DOHH2 (cell line): ENCODE data around the gene KCNIP4.

Experiments used
- H3F3A ChIP-seq: fragments of 200-600 bp; sonication (generic), shearing (Covaris generic); 2 replicates; pipeline ENCODE4 v1.6.0; 2016; ENCODE audit warnings: antibody characterized with exemption, mild to moderate bottlenecking; ENCODE audit not compliant: control insufficient read depth, insufficient read depth
- H3K27ac ChIP-seq: fragments of 200-600 bp; sonication (generic); 2 replicates; pipeline ENCODE4 v1.5.1; 2014; ENCODE audit warnings: low read depth, mild to moderate bottlenecking, low read length, moderate library complexity
- H3K27me3 ChIP-seq: fragments of 200-600 bp; sonication (generic); 2 replicates; pipeline ENCODE4 v1.6.1; 2014; ENCODE audit warnings: mild to moderate bottlenecking, low read length, mixed read lengths; ENCODE audit not compliant: control insufficient read depth
- H3K36me3 ChIP-seq: fragments of 200-600 bp; sonication (generic); 2 replicates; pipeline ENCODE4 v1.6.1; 2014; ENCODE audit warnings: mild to moderate bottlenecking, low read length, moderate library complexity, mixed read lengths; ENCODE audit not compliant: control insufficient read depth
- H3K4me1 ChIP-seq: fragments of 200-600 bp; sonication (generic); 2 replicates; pipeline ENCODE4 v1.6.1; 2014; ENCODE audit warnings: mild to moderate bottlenecking, low read length, mixed read lengths; ENCODE audit not compliant: control insufficient read depth
- H3K4me2 ChIP-seq: fragments of 200-600 bp; sonication (generic); 2 replicates; pipeline ENCODE4 v1.6.0; 2014; ENCODE audit warnings: mild to moderate bottlenecking, low read length, moderate library complexity
- H3K4me3 ChIP-seq: fragments of 200-600 bp; sonication (generic); 2 replicates; pipeline ENCODE4 v1.5.1; 2014; ENCODE audit warnings: mild to moderate bottlenecking, low read length, mixed read lengths
- H3K79me2 ChIP-seq: fragments of 200-600 bp; sonication (generic); 2 replicates; pipeline ENCODE4 v1.6.1; 2014; ENCODE audit warnings: mild to moderate bottlenecking, low read length, mixed read lengths; ENCODE audit not compliant: control insufficient read depth
- H3K9me2 ChIP-seq: fragments of 200-600 bp; sonication (generic); replicated peaks from 2 replicates; pipeline ENCODE4 v1.6.1; 2014; ENCODE audit warnings: mild to moderate bottlenecking, low read length, mixed read lengths; ENCODE audit not compliant: control insufficient read depth
- H3K9me3 ChIP-seq: fragments of 200-600 bp; sonication (generic); 2 replicates; pipeline ENCODE4 v1.6.1; 2014; ENCODE audit warnings: antibody characterized with exemption, low read length, mixed read lengths; ENCODE audit not compliant: control insufficient read depth, insufficient read depth
- H4K20me1 ChIP-seq: fragments of 200-600 bp; sonication (generic); 2 replicates; pipeline ENCODE4 v1.6.0; 2014; ENCODE audit warnings: low read depth, mild to moderate bottlenecking, antibody characterized with exemption, low read length, moderate library complexity; ENCODE audit not compliant: control insufficient read depth, insufficient read depth
- CTCF ChIP-seq: fragments of 200-600 bp; sonication (generic); IDR thresholded peaks from one replicate; pipeline ENCODE4 v1.5.1; 2014; ENCODE audit warnings: antibody characterized with exemption, mild to moderate bottlenecking, low read depth, low read length; ENCODE audit not compliant: poor library complexity, severe bottlenecking
- EZH2phosphoT487 ChIP-seq: fragments of 200-600 bp; sonication (generic); IDR thresholded peaks from 2 replicates; pipeline ENCODE4 v1.6.1; 2017; ENCODE audit warnings: borderline replicate concordance, mild to moderate bottlenecking, antibody characterized with exemption, low read length, moderate library complexity, mixed read lengths

Gene KCNIP4

GRCh38 chr4:21645776-21646175, 302.8 kb downstream of the KCNIP4 start:
- Histone ChIP-seq H4K20me1 (no peaks in the 10 kb centered on the region), H3K36me3 (no peaks in the 10 kb centered on the region), H3K4me1 (no peaks in the 10 kb centered on the region), H3K4me3 (no peak overlapping the region), H3K79me2 (no peaks in the 10 kb centered on the region), H3K4me2 (no peak overlapping the region), H3K9me2 (no peaks in the 10 kb centered on the region; the same call in 1 of the 2 replicates), H3K9me3 (no peaks in the 10 kb centered on the region), H3F3A (no peaks in the 10 kb centered on the region), H3K27ac (no peak overlapping the region), H3K27me3 (no peaks in the 10 kb centered on the region)
- no peak for TF ChIP-seq CTCF
- no peak for TF ChIP-seq EZH2phosphoT487

- Histone ChIP-seq H3K9me3 (no peaks in the 10 kb centered on the region), H3K4me1 (no peaks in the 10 kb centered on the region), H3K27me3 (no peaks in the 10 kb centered on the region), H3K36me3 (no peaks in the 10 kb centered on the region), H3K4me3 (no peak overlapping the region), H3K27ac (no peak overlapping the region), H3K79me2 (no peaks in the 10 kb centered on the region), H3K4me2 (no peak overlapping the region), H4K20me1 (no peaks in the 10 kb centered on the region), H3K9me2 (no peaks in the 10 kb centered on the region; the same call in 1 of the 2 replicates), H3F3A (no peaks in the 10 kb centered on the region)
- TF ChIP-seq EZH2phosphoT487 (no peak), CTCF (no peak)
Observed at GRCh38 chr4:21641696-21642095, 306.9 kb downstream of the KCNIP4 start.

GRCh38 chr4:21638171-21638725, 310.3 kb downstream of the KCNIP4 start:
- Histone ChIP-seq H3K36me3 (no peaks in the 10 kb centered on the region), H4K20me1 (no peaks in the 10 kb centered on the region), H3K4me3 (no peak overlapping the region), H3K79me2 (no peaks in the 10 kb centered on the region), H3K27ac (no peak overlapping the region), H3K9me3 (no peaks in the 10 kb centered on the region), H3K9me2 (no peaks in the 10 kb centered on the region; the same call in 1 of the 2 replicates), H3F3A (no peaks in the 10 kb centered on the region), H3K4me2 (no peak overlapping the region), H3K27me3 (no peaks in the 10 kb centered on the region), H3K4me1 (no peaks in the 10 kb centered on the region)
- TF ChIP-seq EZH2phosphoT487 (no peak), CTCF (no peak)
